ENCODE results near the gene TRIM17. TPM values are rescaled to one million over a fixed set of nuclear protein-coding genes. Genes with fewer than 3 reads are reported as not detected.

Gene TRIM17
- total and polyA plus RNA-seq, 9 of the 15 experiments (the other 6 are each of a cell fraction or from before 2014, with no cell fraction given), result not detected

GRCh38 chr1:228457396-228458176, 40.9 kb upstream of the TRIM17 start (continued):
- peak; percentile 36 for TF ChIP-seq STAG1 (CRISPR knock-in tag; IDR thresholded peaks at IDR 0.05; ENCODE audit: borderline replicate concordance)
- peak; percentile 62 to 79; a peak in 2 of 4 replicates for TF ChIP-seq SIN3A (IDR thresholded peaks at IDR 0.05; ENCODE audit: borderline replicate concordance in 2 of 2, control insufficient read depth in 1 of 2, low read depth in 2 of 2, low read length in 2 of 2)
- TF ChIP-seq SMARCA5 (IDR thresholded peaks at IDR 0.05), result peak; percentile 55; the same call in 1 of the 2 replicates
- TF ChIP-seq, protein P1, sequence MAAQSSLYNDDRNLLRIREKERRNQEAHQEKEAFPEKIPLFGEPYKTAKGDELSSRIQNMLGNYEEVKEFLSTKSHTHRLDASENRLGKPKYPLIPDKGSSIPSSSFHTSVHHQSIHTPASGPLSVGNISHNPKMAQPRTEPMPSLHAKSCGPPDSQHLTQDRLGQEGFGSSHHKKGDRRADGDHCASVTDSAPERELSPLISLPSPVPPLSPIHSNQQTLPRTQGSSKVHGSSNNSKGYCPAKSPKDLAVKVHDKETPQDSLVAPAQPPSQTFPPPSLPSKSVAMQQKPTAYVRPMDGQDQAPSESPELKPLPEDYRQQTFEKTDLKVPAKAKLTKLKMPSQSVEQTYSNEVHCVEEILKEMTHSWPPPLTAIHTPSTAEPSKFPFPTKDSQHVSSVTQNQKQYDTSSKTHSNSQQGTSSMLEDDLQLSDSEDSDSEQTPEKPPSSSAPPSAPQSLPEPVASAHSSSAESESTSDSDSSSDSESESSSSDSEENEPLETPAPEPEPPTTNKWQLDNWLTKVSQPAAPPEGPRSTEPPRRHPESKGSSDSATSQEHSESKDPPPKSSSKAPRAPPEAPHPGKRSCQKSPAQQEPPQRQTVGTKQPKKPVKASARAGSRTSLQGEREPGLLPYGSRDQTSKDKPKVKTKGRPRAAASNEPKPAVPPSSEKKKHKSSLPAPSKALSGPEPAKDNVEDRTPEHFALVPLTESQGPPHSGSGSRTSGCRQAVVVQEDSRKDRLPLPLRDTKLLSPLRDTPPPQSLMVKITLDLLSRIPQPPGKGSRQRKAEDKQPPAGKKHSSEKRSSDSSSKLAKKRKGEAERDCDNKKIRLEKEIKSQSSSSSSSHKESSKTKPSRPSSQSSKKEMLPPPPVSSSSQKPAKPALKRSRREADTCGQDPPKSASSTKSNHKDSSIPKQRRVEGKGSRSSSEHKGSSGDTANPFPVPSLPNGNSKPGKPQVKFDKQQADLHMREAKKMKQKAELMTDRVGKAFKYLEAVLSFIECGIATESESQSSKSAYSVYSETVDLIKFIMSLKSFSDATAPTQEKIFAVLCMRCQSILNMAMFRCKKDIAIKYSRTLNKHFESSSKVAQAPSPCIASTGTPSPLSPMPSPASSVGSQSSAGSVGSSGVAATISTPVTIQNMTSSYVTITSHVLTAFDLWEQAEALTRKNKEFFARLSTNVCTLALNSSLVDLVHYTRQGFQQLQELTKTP (IDR thresholded peaks at IDR 0.05; ENCODE audit: low read depth in 1 of 2, partially characterized antibody in 2 of 2), result peak in 1 of 2 experiments; percentile 23
- peak; percentile 82 for TF ChIP-seq BRD4 (IDR thresholded peaks at IDR 0.05)
- peak; percentile 52 for TF ChIP-seq CHD7 (IDR thresholded peaks at IDR 0.05; ENCODE audit: low read depth, low read length)
- peak; percentile 92 for TF ChIP-seq CCNT2 (IDR thresholded peaks at IDR 0.05; ENCODE audit: borderline replicate concordance, extremely low read depth, insufficient read length, low read depth, low read length)
- no peak; the same call in 1 of the 2 replicates for TF ChIP-seq MTA2 (IDR thresholded peaks at IDR 0.05; ENCODE audit: low read depth)
- TF ChIP-seq ZBTB7A (IDR thresholded peaks at IDR 0.05; ENCODE audit: borderline replicate concordance, control insufficient read depth, low read depth, low read length), result no peak
- peak; percentile 64; the same call in 1 of the 2 replicates for TF ChIP-seq DMBX1 (CRISPR knock-in tag; IDR thresholded peaks at IDR 0.05; ENCODE audit: borderline replicate concordance)

Data from K562 (cell line).